OCI-LY7 (cell line): ENCODE data around the gene MAP3K14. TPM values are rescaled to one million over a fixed set of nuclear protein-coding genes. Genes with fewer than 3 reads are reported as not detected.

Experiments
- BruUV-seq: library from RNA; stranded (reverse); fragments of 400-500 nt; replicated peaks from 2 replicates; lab custom pipeline; 2021; lab: Mats Ljungman, UMichigan
- CTCF ChIA-PET: fragments of 300-600 bp; sonication (Branson Sonifier 250); formaldehyde crosslinking; loops from one replicate; lab custom pipeline; 2022; ENCODE audit warnings: antibody characterized with exemption; ENCODE audit not compliant: unreplicated experiment; lab: Charles Lee
- POLR2A ChIA-PET: fragments of 300-600 bp; sonication (Branson Sonifier 250); formaldehyde crosslinking; loops from one replicate; lab custom pipeline; 2022; ENCODE audit warnings: antibody characterized with exemption; lab: Charles Lee
- DNase-seq: peaks from one replicate; pipeline ENCODE4 v3.0.0-alpha.2; 2015; ENCODE audit warnings: low spot score
- H2AFZ ChIP-seq: fragments of 200-600 bp; sonication (generic), shearing (Covaris generic); 2 replicates; pipeline ENCODE4 v1.6.1; 2014; ENCODE audit warnings: mild to moderate bottlenecking, antibody characterized with exemption, low read length, moderate library complexity
- H3K27ac ChIP-seq: fragments of 200-600 bp; sonication (generic); 2 replicates; pipeline ENCODE4 v1.5.1; 2014; ENCODE audit warnings: mixed run types, low read depth, mild to moderate bottlenecking, moderate library complexity, low read length, inconsistent platforms; ENCODE audit not compliant: poor library complexity, severe bottlenecking
- H3K36me3 ChIP-seq: fragments of 200-600 bp; sonication (generic); 2 replicates; pipeline ENCODE4 v1.6.1; 2014; ENCODE audit warnings: mild to moderate bottlenecking, antibody characterized with exemption, low read length, moderate library complexity, mixed read lengths; ENCODE audit not compliant: insufficient read depth
- H3K4me1 ChIP-seq: fragments of 200-600 bp; sonication (generic); 2 replicates; pipeline ENCODE4 v1.5.1; 2014; ENCODE audit warnings: mild to moderate bottlenecking, low read length; ENCODE audit not compliant: insufficient read depth, poor library complexity, severe bottlenecking
- H3K4me2 ChIP-seq: fragments of 200-600 bp; sonication (generic); 2 replicates; pipeline ENCODE4 v1.6.1; 2014; ENCODE audit warnings: mild to moderate bottlenecking, low read length
- H3K4me3 ChIP-seq: fragments of 200-600 bp; sonication (generic); 2 replicates; pipeline ENCODE4 v1.5.1; 2014; ENCODE audit warnings: mild to moderate bottlenecking, low read depth, low read length; ENCODE audit not compliant: poor library complexity, severe bottlenecking
- H3K79me2 ChIP-seq: fragments of 200-600 bp; sonication (generic); 2 replicates; pipeline ENCODE4 v1.6.1; 2016; ENCODE audit warnings: low read depth, mild to moderate bottlenecking, low read length, moderate library complexity, mixed read lengths; ENCODE audit not compliant: insufficient read depth
- H3K9me2 ChIP-seq: fragments of 200-600 bp; sonication (generic); 2 replicates; pipeline ENCODE4 v1.6.1; 2016; ENCODE audit warnings: mild to moderate bottlenecking, low read length, mixed read lengths; ENCODE audit not compliant: insufficient read depth
- H3K9me3 ChIP-seq: fragments of 200-600 bp; sonication (generic); 2 replicates; pipeline ENCODE4 v1.6.1; 2014; ENCODE audit warnings: mild to moderate bottlenecking, mixed run types, low read length, mixed read lengths
- H4K20me1 ChIP-seq: fragments of 200-600 bp; sonication (generic); 2 replicates; pipeline ENCODE4 v1.6.1; 2014; ENCODE audit warnings: mild to moderate bottlenecking, antibody characterized with exemption, low read length, moderate library complexity, mixed read lengths; ENCODE audit not compliant: insufficient read depth
- CTCF ChIP-seq: fragments of 200-600 bp; sonication (generic); conservative IDR thresholded peaks from 2 replicates; pipeline ENCODE4 v1.5.1; 2014; ENCODE audit warnings: mild to moderate bottlenecking, antibody characterized with exemption, low read length, moderate library complexity, mixed read lengths
- EZH2phosphoT487 ChIP-seq: fragments of 200-600 bp; sonication (generic); IDR thresholded peaks from 2 replicates; pipeline ENCODE4 v1.6.1; 2018; ENCODE audit warnings: low read depth, borderline replicate concordance, mild to moderate bottlenecking, mixed run types, antibody characterized with exemption, low read length, moderate library complexity, mixed read lengths
- intact Hi-C: fragments of 100-400 bp; cut with micrococcal nuclease; formaldehyde crosslinking; loops from one replicate; pipeline ENCODE4 v1.10.0; 2022; ENCODE audit not compliant: unreplicated experiment
- total RNA-seq, 2 experiments: library from RNA; depleted of rRNA in 1 of 2; stranded (reverse); fragments of >200 nt in 1 of 2; shearing (Covaris generic) in 1 of 2; gene quantifications; 2 replicates each; pipeline ENCODE4 v1.2.3, GENCODE V29; 2014 to 2022

The MAP3K14 gene
- total RNA-seq, 2 experiments from 2014 or later: 12.3 to 21.2 TPM

- CTCF ChIA-PET: no interaction called here
These were observed 26.2 kb upstream of the MAP3K14 start for GRCh38 chr17:45342871-45343526.

GRCh38 chr17:45342306-45342705, 25.5 kb upstream of the MAP3K14 start:
- ChIA-PET POLR2A (no interaction called here), CTCF (no interaction called here)
- Histone ChIP-seq H4K20me1 (no peaks in the 10 kb centered on the region), H3K4me2 (no peak overlapping the region), H3K4me1 (no peaks in the 10 kb centered on the region), H2AFZ (no peak overlapping the region), H3K27ac (no peak overlapping the region), H3K4me3 (no peak overlapping the region), H3K79me2 (no peaks in the 10 kb centered on the region), H3K9me2 (no peaks in the 10 kb centered on the region), H3K36me3 (no peaks in the 10 kb centered on the region), H3K9me3 (no peaks in the 10 kb centered on the region)
- intact Hi-C loops: no loop called here
- no peak for TF ChIP-seq CTCF
- TF ChIP-seq EZH2phosphoT487: no peak
- DNase-seq: no peak
- BruUV-seq: no TSS peak

More at GRCh38 chr17:45342871-45343526, 26.2 kb upstream of the MAP3K14 start:
- Histone ChIP-seq H3K36me3 (no peaks in the 10 kb centered on the region), H3K4me2 (no peak overlapping the region), H3K9me2 (no peaks in the 10 kb centered on the region), H3K9me3 (no peaks in the 10 kb centered on the region), H4K20me1 (no peaks in the 10 kb centered on the region), H3K79me2 (no peaks in the 10 kb centered on the region), H3K27ac (no peak overlapping the region), H3K4me1 (no peaks in the 10 kb centered on the region), H2AFZ (no peak overlapping the region), H3K4me3 (no peak overlapping the region)
- TF ChIP-seq EZH2phosphoT487: no peak
- no peak for TF ChIP-seq CTCF
- POLR2A ChIA-PET: no interaction called here
- no peak for DNase-seq
- intact Hi-C loops: no loop called here
- BruUV-seq: no TSS peak

- BruUV-seq: no TSS peak
- H2AFZ ChIP-seq: no peak overlapping the region
- no peak overlapping the region for H3K27ac ChIP-seq
- no peaks in the 10 kb centered on the region for H4K20me1 ChIP-seq
- TF ChIP-seq EZH2phosphoT487 (no peak), CTCF (no peak)
- H3K79me2 ChIP-seq: no peaks in the 10 kb centered on the region
- no peaks in the 10 kb centered on the region for H3K9me3 ChIP-seq
- POLR2A ChIA-PET: no interaction called here
- DNase-seq: no peak
- no peaks in the 10 kb centered on the region for H3K36me3 ChIP-seq
- CTCF ChIA-PET: no interaction called here
- no peak overlapping the region for H3K4me2 ChIP-seq
- no peaks in the 10 kb centered on the region for H3K9me2 ChIP-seq
- H3K4me1 ChIP-seq: no peaks in the 10 kb centered on the region
- no peak overlapping the region for H3K4me3 ChIP-seq
- intact Hi-C loops: no loop called here
These were observed 24.8 kb upstream of the MAP3K14 start for GRCh38 chr17:45341533-45342158.
